ENCODE measurements around the gene KIT.
"Not testable (repeated sequence)": the region's sequence is repeated elsewhere in the genome, so short reads cannot be mapped to it uniquely, and the experiment has no call there.

KIT gene

GRCh38 chr4:54625391-54625790 is 32.4 kb upstream of the KIT start:
- Histone ChIP-seq H3K9ac (ENCODE audit: low read length) (no peak overlapping the region), H3K4me3 (ENCODE audit: insufficient read depth, low read length, poor library complexity, severe bottlenecking) (no peak overlapping the region), H3K27ac (ENCODE audit: low read depth, low read length) (no peak overlapping the region), H3K9me2 (replicated peaks; ENCODE audit: insufficient read depth, low read length) (no peaks in the 10 kb centered on the region), H3F3A (ENCODE audit: insufficient read depth) (no peaks in the 10 kb centered on the region), H3K4me2 (ENCODE audit: low read depth, low read length, poor library complexity, severe bottlenecking) (no peak overlapping the region), H4K20me1 (ENCODE audit: low read depth, low read length) (no peaks in the 10 kb centered on the region), H3K9me3 (ENCODE audit: insufficient read depth, low read length) (no peaks in the 10 kb centered on the region), H3K79me2 (ENCODE audit: insufficient read depth, low read length) (no peaks in the 10 kb centered on the region), H2AFZ (ENCODE audit: low read depth, low read length, severe bottlenecking) (no peak overlapping the region), H3K36me3 (ENCODE audit: low read length) (no peaks in the 10 kb centered on the region), H3K27me3 (ENCODE audit: low read length) (no peaks in the 10 kb centered on the region)
- TF ChIP-seq EZH2phosphoT487 (conservative IDR thresholded peaks at IDR 0.05; ENCODE audit: low read length) = no peak
- TF ChIP-seq, protein P1, sequence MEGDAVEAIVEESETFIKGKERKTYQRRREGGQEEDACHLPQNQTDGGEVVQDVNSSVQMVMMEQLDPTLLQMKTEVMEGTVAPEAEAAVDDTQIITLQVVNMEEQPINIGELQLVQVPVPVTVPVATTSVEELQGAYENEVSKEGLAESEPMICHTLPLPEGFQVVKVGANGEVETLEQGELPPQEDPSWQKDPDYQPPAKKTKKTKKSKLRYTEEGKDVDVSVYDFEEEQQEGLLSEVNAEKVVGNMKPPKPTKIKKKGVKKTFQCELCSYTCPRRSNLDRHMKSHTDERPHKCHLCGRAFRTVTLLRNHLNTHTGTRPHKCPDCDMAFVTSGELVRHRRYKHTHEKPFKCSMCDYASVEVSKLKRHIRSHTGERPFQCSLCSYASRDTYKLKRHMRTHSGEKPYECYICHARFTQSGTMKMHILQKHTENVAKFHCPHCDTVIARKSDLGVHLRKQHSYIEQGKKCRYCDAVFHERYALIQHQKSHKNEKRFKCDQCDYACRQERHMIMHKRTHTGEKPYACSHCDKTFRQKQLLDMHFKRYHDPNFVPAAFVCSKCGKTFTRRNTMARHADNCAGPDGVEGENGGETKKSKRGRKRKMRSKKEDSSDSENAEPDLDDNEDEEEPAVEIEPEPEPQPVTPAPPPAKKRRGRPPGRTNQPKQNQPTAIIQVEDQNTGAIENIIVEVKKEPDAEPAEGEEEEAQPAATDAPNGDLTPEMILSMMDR (IDR thresholded peaks at IDR 0.05; ENCODE audit: insufficient read depth, low read length, poor library complexity, severe bottlenecking) = no peak

DNA sequence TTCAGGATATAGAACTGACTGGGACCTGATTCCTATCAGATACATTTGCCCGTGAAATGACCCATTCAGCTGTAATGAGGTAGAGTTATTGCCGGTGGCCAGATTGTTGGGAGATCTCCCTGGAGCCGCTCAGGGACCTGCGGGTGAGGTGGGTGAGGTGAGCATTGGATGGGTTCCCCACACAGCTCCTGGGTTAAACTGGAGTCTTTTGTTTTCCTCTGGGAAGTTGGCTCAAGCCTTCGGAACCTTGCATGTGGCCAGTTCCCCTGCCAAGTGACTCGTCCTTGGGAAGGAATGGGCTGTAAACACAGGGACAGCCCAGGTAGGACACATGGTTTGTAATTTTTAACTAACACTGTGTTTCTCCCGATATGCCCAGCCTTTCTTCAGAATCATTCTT is 31.6 kb upstream of the KIT start:
- no peaks in the 10 kb centered on the region for H3K27me3 ChIP-seq (ENCODE audit: low read length)
- H3K4me2 ChIP-seq (ENCODE audit: low read depth, low read length, poor library complexity, severe bottlenecking) = no peak overlapping the region
- H3K36me3 ChIP-seq (ENCODE audit: low read length) = no peaks in the 10 kb centered on the region
- no peaks in the 10 kb centered on the region for H4K20me1 ChIP-seq (ENCODE audit: low read depth, low read length)
- no peak overlapping the region for H2AFZ ChIP-seq (ENCODE audit: low read depth, low read length, severe bottlenecking)
- no peaks in the 10 kb centered on the region for H3K9me2 ChIP-seq (replicated peaks; ENCODE audit: insufficient read depth, low read length)
- H3K9ac ChIP-seq (ENCODE audit: low read length) = no peak overlapping the region
- no peak overlapping the region for H3K27ac ChIP-seq (ENCODE audit: low read depth, low read length)
- no peaks in the 10 kb centered on the region for H3F3A ChIP-seq (ENCODE audit: insufficient read depth)
- no peak overlapping the region for H3K4me3 ChIP-seq (ENCODE audit: insufficient read depth, low read length, poor library complexity, severe bottlenecking)
- H3K9me3 ChIP-seq (ENCODE audit: insufficient read depth, low read length) = no peaks in the 10 kb centered on the region
- H3K79me2 ChIP-seq (ENCODE audit: insufficient read depth, low read length) = no peaks in the 10 kb centered on the region
- TF ChIP-seq, protein P1 (IDR thresholded peaks at IDR 0.05; ENCODE audit: insufficient read depth, low read length, poor library complexity, severe bottlenecking) = no peak
- no peak for TF ChIP-seq EZH2phosphoT487 (conservative IDR thresholded peaks at IDR 0.05; ENCODE audit: low read length)

DNA sequence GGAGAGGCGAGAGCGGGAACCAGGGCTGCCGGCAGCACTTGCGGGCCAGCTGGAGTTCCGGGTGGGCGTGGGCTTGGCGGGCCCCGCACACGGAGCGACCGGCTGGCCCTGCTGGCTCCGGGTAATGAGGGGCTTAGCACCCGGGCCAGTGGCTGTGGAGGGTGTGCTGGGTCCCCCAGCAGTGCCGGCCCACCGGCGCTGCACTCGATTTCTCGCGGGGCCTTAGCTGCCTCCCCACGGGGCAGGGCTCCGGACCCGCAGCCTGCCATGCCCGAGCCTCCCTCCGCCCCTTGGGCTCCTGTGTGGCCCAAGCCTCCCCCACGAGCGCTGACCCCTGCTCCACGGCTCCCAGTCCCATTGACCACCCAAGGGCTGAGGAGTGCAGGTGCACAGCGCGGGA is 25.2 kb upstream of the KIT start:
- Histone ChIP-seq H2AFZ (ENCODE audit: low read depth, low read length, severe bottlenecking) (no peak overlapping the region), H3K9me3 (ENCODE audit: insufficient read depth, low read length) (no peaks in the 10 kb centered on the region), H3K36me3 (ENCODE audit: low read length) (no peaks in the 10 kb centered on the region), H4K20me1 (ENCODE audit: low read depth, low read length) (no peaks in the 10 kb centered on the region), H3K79me2 (ENCODE audit: insufficient read depth, low read length) (no peaks in the 10 kb centered on the region), H3K4me2 (ENCODE audit: low read depth, low read length, poor library complexity, severe bottlenecking) (no peak overlapping the region), H3F3A (ENCODE audit: insufficient read depth) (no peaks in the 10 kb centered on the region), H3K27me3 (ENCODE audit: low read length) (no peaks in the 10 kb centered on the region), H3K4me3 (ENCODE audit: insufficient read depth, low read length, poor library complexity, severe bottlenecking) (no peak overlapping the region), H3K9me2 (replicated peaks; ENCODE audit: insufficient read depth, low read length) (no peaks in the 10 kb centered on the region), H3K27ac (ENCODE audit: low read depth, low read length) (no peak overlapping the region), H3K9ac (ENCODE audit: low read length) (no peak overlapping the region)
- TF ChIP-seq, protein P1 (IDR thresholded peaks at IDR 0.05; ENCODE audit: insufficient read depth, low read length, poor library complexity, severe bottlenecking) = no peak
- no peak for TF ChIP-seq EZH2phosphoT487 (conservative IDR thresholded peaks at IDR 0.05; ENCODE audit: low read length)

GRCh38 chr4:54633102-54633740 is 24.5 kb upstream of the KIT start:
- not testable (repeated sequence) for H3F3A ChIP-seq (ENCODE audit: insufficient read depth); H2AFZ ChIP-seq (ENCODE audit: low read depth, low read length, severe bottlenecking); H3K36me3 ChIP-seq (ENCODE audit: low read length); H3K9me2 ChIP-seq (replicated peaks; ENCODE audit: insufficient read depth, low read length); H3K27ac ChIP-seq (ENCODE audit: low read depth, low read length); H3K4me3 ChIP-seq (ENCODE audit: insufficient read depth, low read length, poor library complexity, severe bottlenecking); H3K79me2 ChIP-seq (ENCODE audit: insufficient read depth, low read length); H3K4me2 ChIP-seq (ENCODE audit: low read depth, low read length, poor library complexity, severe bottlenecking); H3K9ac ChIP-seq (ENCODE audit: low read length); H4K20me1 ChIP-seq (ENCODE audit: low read depth, low read length); H3K27me3 ChIP-seq (ENCODE audit: low read length); H3K9me3 ChIP-seq (ENCODE audit: insufficient read depth, low read length)

Measured in SU-DHL-6 (cell line).